Colonic mucosa (tissue), 4 donors: ENCODE measurements around the gene SRPK2. TPM values are rescaled to one million over a fixed set of nuclear protein-coding genes. Genes with fewer than 3 reads are reported as not detected.

Source experiments
- DNase-seq: peaks from one replicate; pipeline ENCODE4 v3.0.0-alpha.2; 2020
- H3K27ac ChIP-seq: fragments of 200-600 bp; one replicate; pipeline ENCODE4 v1.8.0; 2021
- H3K27me3 ChIP-seq: fragments of 200-600 bp; one replicate; pipeline ENCODE4 v1.8.0; 2021
- H3K36me3 ChIP-seq: fragments of 200-600 bp; one replicate; pipeline ENCODE4 v1.8.0; 2021
- H3K4me1 ChIP-seq: fragments of 200-600 bp; one replicate; pipeline ENCODE4 v1.8.0; 2021; ENCODE audit warnings: mild to moderate bottlenecking
- H3K4me3 ChIP-seq: fragments of 200-600 bp; one replicate; pipeline ENCODE4 v1.8.0; 2021
- H3K9ac ChIP-seq, 2 donors: one replicate each; pipeline ENCODE4 v1.7.0; 2013; ENCODE audit warnings: control low read depth in 2 of 2, low read depth in 2 of 2, low read length in 2 of 2
- H3K9me3 ChIP-seq: fragments of 200-600 bp; one replicate; pipeline ENCODE4 v1.8.0; 2021
- CTCF ChIP-seq: fragments of 200-600 bp; IDR thresholded peaks from one replicate; pipeline ENCODE4 v1.8.0; 2022; ENCODE audit warnings: antibody characterized with exemption, mild to moderate bottlenecking
- intact Hi-C: fragments of 100-400 bp; cut with DNase I; formaldehyde crosslinking; loops from one replicate; pipeline ENCODE4 v1.14.1; 2022
- total RNA-seq, 2 donors: library from RNA; stranded (reverse); fragmentation: NEBNext Ultra II Directional in 1 of 2; extraction: Animal tissue kit (Norgen Biotek cat#: 25700) in 1 of 2; gene quantifications; one replicate each; pipeline ENCODE4 v1.2.1, GENCODE V29; 2021
- donor health status: healthy.
- donor health status: DM: no; HTN: no; CAD: no.
- donor health status: DM: no; HTN: no; CAD: no.

SRPK2 gene
- total RNA-seq, 2 donors from 2014 or later: 25.0 to 30.1 TPM

GRCh38 chr7:105131033-105131656, 257.6 kb downstream of the SRPK2 start:
- DNase-seq: no peak
- no peaks in the 10 kb centered on the region for H3K4me1 ChIP-seq
- TF ChIP-seq CTCF: no peak
- intact Hi-C loops: no loop called here
- H3K27me3 ChIP-seq: no peaks in the 10 kb centered on the region
- H3K27ac ChIP-seq: no peak overlapping the region
- H3K9ac ChIP-seq: no peak overlapping the region
- no peaks in the 10 kb centered on the region for H3K9me3 ChIP-seq
- H3K36me3 ChIP-seq: no peaks in the 10 kb centered on the region
- no peak overlapping the region for H3K4me3 ChIP-seq

- Histone ChIP-seq H3K4me1 (no peaks in the 10 kb centered on the region), H3K9ac (no peak overlapping the region), H3K27ac (no peak overlapping the region), H3K27me3 (no peaks in the 10 kb centered on the region), H3K4me3 (no peak overlapping the region), H3K36me3 (no peaks in the 10 kb centered on the region), H3K9me3 (no peaks in the 10 kb centered on the region)
- no peak for TF ChIP-seq CTCF
- intact Hi-C loops: no loop called here
- DNase-seq: no peak
These were observed 258.1 kb downstream of the SRPK2 start for GRCh38 chr7:105130580-105130979.

- Histone ChIP-seq H3K27me3 (no peaks in the 10 kb centered on the region), H3K4me1 (no peaks in the 10 kb centered on the region), H3K36me3 (no peaks in the 10 kb centered on the region), H3K9me3 (no peaks in the 10 kb centered on the region), H3K9ac (no peak overlapping the region), H3K27ac (no peak overlapping the region), H3K4me3 (no peak overlapping the region)
- DNase-seq: no peak
- no peak for TF ChIP-seq CTCF
- intact Hi-C loops: no loop called here
These were observed 258.7 kb downstream of the SRPK2 start for GRCh38 chr7:105130048-105130447.

- intact Hi-C loops: no loop called here
These were observed 261.5 kb downstream of the SRPK2 start for GRCh38 chr7:105127179-105127578.

GRCh38 chr7:105126436-105126975, 262.2 kb downstream of the SRPK2 start:
- Histone ChIP-seq H3K27ac (no peak overlapping the region), H3K27me3 (no peaks in the 10 kb centered on the region), H3K9ac (no peak overlapping the region), H3K36me3 (no peaks in the 10 kb centered on the region), H3K4me1 (no peaks in the 10 kb centered on the region), H3K9me3 (no peaks in the 10 kb centered on the region), H3K4me3 (no peak overlapping the region)
- intact Hi-C loops: no loop called here
- no peak for DNase-seq
- no peak for TF ChIP-seq CTCF

More at GRCh38 chr7:105127179-105127578, 261.5 kb downstream of the SRPK2 start:
- Histone ChIP-seq H3K9me3 (no peaks in the 10 kb centered on the region), H3K9ac (no peak overlapping the region), H3K36me3 (no peaks in the 10 kb centered on the region), H3K4me3 (no peak overlapping the region), H3K27me3 (no peaks in the 10 kb centered on the region), H3K27ac (no peak overlapping the region), H3K4me1 (no peaks in the 10 kb centered on the region)
- no peak for TF ChIP-seq CTCF
- DNase-seq: no peak
